GM12872 (cell line): ENCODE data around the gene TACO1.

Source experiments
- CTCF ChIP-seq: IDR thresholded peaks from 3 replicates; pipeline ENCODE4 v1.5.1; 2011; ENCODE audit warnings: low read depth, mild to moderate bottlenecking, low read length, moderate library complexity; ENCODE audit not compliant: insufficient read depth

The TACO1 gene

GRCh38 chr17:63564562-63564961, 36.1 kb upstream of the TACO1 start:
- TF ChIP-seq CTCF = no peak

GRCh38 chr17:63567229-63567628, 33.5 kb upstream of the TACO1 start:
- TF ChIP-seq CTCF = no peak

- TF ChIP-seq CTCF = no peak
Observed at GRCh38 chr17:63568563-63568962, 32.1 kb upstream of the TACO1 start.

- no peak for TF ChIP-seq CTCF
Observed at GRCh38 chr17:63571632-63572310, 28.9 kb upstream of the TACO1 start.

- TF ChIP-seq CTCF = peak; percentile 18; the same call in 1 of the 3 replicates
Observed at GRCh38 chr17:63573634-63574033, 27.1 kb upstream of the TACO1 start.

- no peak for TF ChIP-seq CTCF
Observed at GRCh38 chr17:63578027-63578768, 22.5 kb upstream of the TACO1 start.

GRCh38 chr17:63578769-63579111, 22.0 kb upstream of the TACO1 start:
- TF ChIP-seq CTCF = no peak
